Measurements from ENCODE around the gene ZNF496. TPM values are rescaled to one million over a fixed set of nuclear protein-coding genes. Genes with fewer than 3 reads are reported as not detected.
A peak's percentile ranks its signal among the peaks of the same experiment; 100 is the strongest.

Gene ZNF496
- total and polyA plus RNA-seq, 4 experiments from 2014 or later = 1.4 to 12.4 (median 7.0) TPM

- Mint-ChIP-seq H3K27me3 (peaks cover 0 to 4% of the 10 kb centered on the region in 2 donors), H3K27ac (no peak overlapping the region)
Observed at GRCh38 chr1:247298124-247298481, 33.6 kb downstream of the ZNF496 start.

GRCh38 chr1:247297263-247298123 is 34.2 kb downstream of the ZNF496 start:
- no peak for DNase-seq
- Mint-ChIP-seq H3K27me3 (peaks cover 0 to 4% of the 10 kb centered on the region in 2 donors), H3K4me1 (peaks cover 0 to 3% (median 0%) of the 10 kb centered on the region in 4 donors), H3K27ac (peak overlapping the region in 2 of 7 donors; percentile 15 to 79), H3K36me3 (peaks cover 5 to 22% of the 10 kb centered on the region in 2 donors), H3K9me3 (no peaks in the 10 kb centered on the region), H3K4me3 (no peak overlapping the region)
- Histone ChIP-seq H3K4me3 (ENCODE audit: low read length in 2 of 2) (no peak overlapping the region), H3K36me3 (ENCODE audit: insufficient read depth, low read length) (no peaks in the 10 kb centered on the region), H3K27ac (ENCODE audit: low read depth, low read length) (no peak overlapping the region), H3K4me1 (ENCODE audit: insufficient read depth, low read length) (no peaks in the 10 kb centered on the region), H3K27me3 (ENCODE audit: insufficient read depth, low read length) (no peaks in the 10 kb centered on the region), H3K9me3 (ENCODE audit: control insufficient read depth in 1 of 2, low read length in 2 of 2) (no peaks in the 10 kb centered on the region)
- ChIA-PET POLR2A (ENCODE audit: partially characterized antibody) (no interaction called here), CTCF (ENCODE audit: partially characterized antibody) (interaction anchor here (0.9 kb wide), 1 partner anchor 13 kb away, joined by 4 read pairs; no protein-coding TSS in a partner anchor)
- intact Hi-C loops (cut with micrococcal nuclease) = no loop called here

More at GRCh38 chr1:247298124-247298481, 33.6 kb downstream of the ZNF496 start:
- POLR2A ChIA-PET (ENCODE audit: partially characterized antibody) = no interaction called here
- H3K9me3 ChIP-seq (ENCODE audit: control insufficient read depth in 1 of 2, low read length in 2 of 2) = no peaks in the 10 kb centered on the region
- H3K9me3 Mint-ChIP-seq = no peaks in the 10 kb centered on the region
- H3K4me1 Mint-ChIP-seq = peaks cover 0 to 3% (median 0%) of the 10 kb centered on the region in 4 donors
- CTCF ChIA-PET (ENCODE audit: partially characterized antibody) = no interaction called here
- no peaks in the 10 kb centered on the region for H3K4me1 ChIP-seq (ENCODE audit: insufficient read depth, low read length)
- no peaks in the 10 kb centered on the region for H3K36me3 ChIP-seq (ENCODE audit: insufficient read depth, low read length)
- no peak overlapping the region for H3K4me3 Mint-ChIP-seq
- intact Hi-C loops (cut with micrococcal nuclease) = no loop called here
- H3K27me3 ChIP-seq (ENCODE audit: insufficient read depth, low read length) = no peaks in the 10 kb centered on the region
- no peak overlapping the region for H3K27ac ChIP-seq (ENCODE audit: low read depth, low read length)
- DNase-seq = no peak
- H3K4me3 ChIP-seq (ENCODE audit: low read length in 2 of 2) = no peak overlapping the region
- H3K36me3 Mint-ChIP-seq = peaks cover 9 to 28% of the 10 kb centered on the region in 2 donors

- ChIA-PET POLR2A (ENCODE audit: partially characterized antibody) (no interaction called here), CTCF (ENCODE audit: partially characterized antibody) (interaction anchor here (0.9 kb wide), 1 partner anchor 12 kb away, joined by 4 read pairs; no protein-coding TSS in a partner anchor)
- no peak for DNase-seq
- H3K4me1 Mint-ChIP-seq = peaks cover 0 to 3% (median under 1%) of the 10 kb centered on the region in 4 donors
- no peak overlapping the region for H3K27ac Mint-ChIP-seq
- intact Hi-C loops (cut with micrococcal nuclease) = no loop called here
- H3K36me3 Mint-ChIP-seq = peaks cover 1 to 18% of the 10 kb centered on the region in 2 donors
- H3K4me3 ChIP-seq (ENCODE audit: low read length in 2 of 2) = no peak overlapping the region
- H3K9me3 ChIP-seq (ENCODE audit: control insufficient read depth in 1 of 2, low read length in 2 of 2) = no peaks in the 10 kb centered on the region
- H3K27me3 ChIP-seq (ENCODE audit: insufficient read depth, low read length) = no peaks in the 10 kb centered on the region
- H3K27me3 Mint-ChIP-seq = peaks cover 1 to 4% of the 10 kb centered on the region in 2 donors
- H3K36me3 ChIP-seq (ENCODE audit: insufficient read depth, low read length) = no peaks in the 10 kb centered on the region
- H3K27ac ChIP-seq (ENCODE audit: low read depth, low read length) = no peak overlapping the region
- no peaks in the 10 kb centered on the region for H3K9me3 Mint-ChIP-seq
- H3K4me3 Mint-ChIP-seq = no peak overlapping the region
- no peaks in the 10 kb centered on the region for H3K4me1 ChIP-seq (ENCODE audit: insufficient read depth, low read length)
Observed at GRCh38 chr1:247296599-247297180, 35.0 kb downstream of the ZNF496 start.

GRCh38 chr1:247295746-247296145 is 35.9 kb downstream of the ZNF496 start:
- no peak for DNase-seq
- Mint-ChIP-seq H3K27ac (no peak overlapping the region), H3K27me3 (peaks cover 1 to 4% of the 10 kb centered on the region in 2 donors), H3K9me3 (no peaks in the 10 kb centered on the region), H3K36me3 (peaks cover 0 to 18% of the 10 kb centered on the region in 2 donors), H3K4me1 (peaks cover 0 to 3% (median under 1%) of the 10 kb centered on the region in 4 donors), H3K4me3 (no peak overlapping the region)
- Histone ChIP-seq H3K9me3 (ENCODE audit: control insufficient read depth in 1 of 2, low read length in 2 of 2) (no peaks in the 10 kb centered on the region), H3K27me3 (ENCODE audit: insufficient read depth, low read length) (no peaks in the 10 kb centered on the region), H3K4me1 (ENCODE audit: insufficient read depth, low read length) (no peaks in the 10 kb centered on the region), H3K27ac (ENCODE audit: low read depth, low read length) (no peak overlapping the region), H3K36me3 (ENCODE audit: insufficient read depth, low read length) (no peaks in the 10 kb centered on the region), H3K4me3 (ENCODE audit: low read length in 2 of 2) (no peak overlapping the region)
- intact Hi-C loops (cut with micrococcal nuclease) = no loop called here
- ChIA-PET POLR2A (ENCODE audit: partially characterized antibody) (no interaction called here), CTCF (ENCODE audit: partially characterized antibody) (no interaction called here)

DNA sequence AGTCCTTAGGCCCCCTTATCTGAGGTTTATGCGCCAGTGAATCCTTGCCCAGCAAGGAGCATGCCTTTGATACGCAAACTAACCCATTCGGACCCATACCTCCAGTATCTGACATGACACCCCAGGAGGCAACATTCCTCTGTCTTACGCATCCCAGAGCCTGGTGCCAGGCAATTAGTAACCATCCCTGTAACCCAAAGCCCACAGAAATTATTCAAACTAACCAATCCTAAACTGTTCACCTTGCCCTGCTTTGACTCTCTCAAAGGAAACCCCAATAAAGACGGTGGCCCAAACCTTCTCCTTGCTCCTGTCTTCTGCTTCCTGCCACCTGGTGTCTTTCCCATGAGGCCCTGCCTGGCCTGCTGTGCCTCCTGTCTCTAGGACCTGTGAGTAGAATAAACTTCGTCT is 36.4 kb downstream of the ZNF496 start:
- POLR2A ChIA-PET (ENCODE audit: partially characterized antibody) = no interaction called here

GRCh38 chr1:247294282-247294681 is 37.4 kb downstream of the ZNF496 start:
- Mint-ChIP-seq H3K27me3 (peaks cover 1 to 4% of the 10 kb centered on the region in 2 donors), H3K4me3 (no peak overlapping the region), H3K27ac (no peak overlapping the region), H3K9me3 (peaks cover 0 to under 1% (median 0%) of the 10 kb centered on the region in 8 donors), H3K36me3 (peaks cover 0 to 7% of the 10 kb centered on the region in 2 donors), H3K4me1 (peaks cover 0 to 3% (median under 1%) of the 10 kb centered on the region in 4 donors)
- Histone ChIP-seq H3K27me3 (ENCODE audit: insufficient read depth, low read length) (no peaks in the 10 kb centered on the region), H3K27ac (ENCODE audit: low read depth, low read length) (no peak overlapping the region), H3K36me3 (ENCODE audit: insufficient read depth, low read length) (no peaks in the 10 kb centered on the region), H3K9me3 (ENCODE audit: control insufficient read depth in 1 of 2, low read length in 2 of 2) (no peaks in the 10 kb centered on the region), H3K4me3 (ENCODE audit: low read length in 2 of 2) (no peak overlapping the region), H3K4me1 (ENCODE audit: insufficient read depth, low read length) (no peaks in the 10 kb centered on the region)
- DNase-seq = no peak
- intact Hi-C loops (cut with micrococcal nuclease) = no loop called here
- ChIA-PET CTCF (ENCODE audit: partially characterized antibody) (no interaction called here), POLR2A (ENCODE audit: partially characterized antibody) (no interaction called here)

More for the DNA sequence above, 36.4 kb downstream of the ZNF496 start:
- no peak for DNase-seq
- Histone ChIP-seq H3K27ac (ENCODE audit: low read depth, low read length) (no peak overlapping the region), H3K9me3 (ENCODE audit: control insufficient read depth in 1 of 2, low read length in 2 of 2) (no peaks in the 10 kb centered on the region), H3K27me3 (ENCODE audit: insufficient read depth, low read length) (no peaks in the 10 kb centered on the region), H3K4me3 (ENCODE audit: low read length in 2 of 2) (no peak overlapping the region), H3K4me1 (ENCODE audit: insufficient read depth, low read length) (no peaks in the 10 kb centered on the region), H3K36me3 (ENCODE audit: insufficient read depth, low read length) (no peaks in the 10 kb centered on the region)
- H3K36me3 Mint-ChIP-seq = peaks cover 0 to 17% of the 10 kb centered on the region in 2 donors
- H3K9me3 Mint-ChIP-seq = no peaks in the 10 kb centered on the region
- intact Hi-C loops (cut with micrococcal nuclease) = no loop called here
- H3K4me1 Mint-ChIP-seq = peaks cover 0 to 3% (median under 1%) of the 10 kb centered on the region in 4 donors
- H3K27me3 Mint-ChIP-seq = peaks cover 1 to 4% of the 10 kb centered on the region in 2 donors
- CTCF ChIA-PET (ENCODE audit: partially characterized antibody) = no interaction called here
- H3K4me3 Mint-ChIP-seq = no peak overlapping the region
- no peak overlapping the region for H3K27ac Mint-ChIP-seq

GRCh38 chr1:247293047-247293446 is 38.6 kb downstream of the ZNF496 start:
- Mint-ChIP-seq H3K36me3 (peaks cover 0 to 4% of the 10 kb centered on the region in 2 donors), H3K4me1 (peaks cover 0 to 3% (median under 1%) of the 10 kb centered on the region in 4 donors), H3K27ac (no peak overlapping the region), H3K27me3 (peaks cover 1 to 4% of the 10 kb centered on the region in 2 donors), H3K4me3 (no peak overlapping the region), H3K9me3 (peaks cover 0 to 7% (median 2%) of the 10 kb centered on the region in 8 donors)
- H3K27me3 ChIP-seq (ENCODE audit: insufficient read depth, low read length) = no peaks in the 10 kb centered on the region
- no peaks in the 10 kb centered on the region for H3K36me3 ChIP-seq (ENCODE audit: insufficient read depth, low read length)
- H3K27ac ChIP-seq (ENCODE audit: low read depth, low read length) = no peak overlapping the region
- no peak for DNase-seq
- ChIA-PET POLR2A (ENCODE audit: partially characterized antibody) (no interaction called here), CTCF (ENCODE audit: partially characterized antibody) (no interaction called here)
- H3K4me3 ChIP-seq (ENCODE audit: low read length in 2 of 2) = no peak overlapping the region
- no peaks in the 10 kb centered on the region for H3K9me3 ChIP-seq (ENCODE audit: control insufficient read depth in 1 of 2, low read length in 2 of 2)
- no peaks in the 10 kb centered on the region for H3K4me1 ChIP-seq (ENCODE audit: insufficient read depth, low read length)
- intact Hi-C loops (cut with micrococcal nuclease) = no loop called here
